Measurements from ENCODE around the gene EMP1.

EMP1 gene

DNA sequence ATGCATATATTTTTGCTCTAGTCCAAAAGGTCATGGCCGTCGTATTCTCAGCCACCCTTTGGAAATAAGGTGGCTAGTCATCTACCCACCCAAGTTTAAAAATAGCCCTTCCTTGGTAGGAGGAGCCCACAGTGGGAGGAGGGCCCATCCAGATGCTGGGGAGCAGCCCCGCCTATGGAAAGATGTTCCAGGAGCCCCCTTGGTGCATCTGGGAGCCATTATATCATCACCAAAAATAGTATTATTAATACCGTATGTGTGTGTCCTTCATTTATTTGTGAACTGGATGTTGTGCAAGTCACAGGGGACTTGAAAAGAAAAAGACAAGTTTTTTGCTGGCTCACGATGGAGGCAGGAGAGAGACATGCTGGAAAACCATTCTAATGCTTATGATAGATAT is 34.0 kb downstream of the EMP1 start:
- Histone ChIP-seq H3F3A (ENCODE audit: insufficient read depth, low read length) (no peaks in the 10 kb centered on the region), H4K20me1 (ENCODE audit: insufficient read depth, low read length) (no peaks in the 10 kb centered on the region), H3K9ac (ENCODE audit: low read length) (no peak overlapping the region)

GRCh38 chr12:13233830-13234641 is 37.5 kb downstream of the EMP1 start:
- no peaks in the 10 kb centered on the region for H3K36me3 ChIP-seq (ENCODE audit: insufficient read depth, low read length)
- no peak overlapping the region for H3K9ac ChIP-seq (ENCODE audit: low read length)
- H3K9me2 ChIP-seq (ENCODE audit: low read depth, low read length): no peaks in the 10 kb centered on the region
- H3K27ac ChIP-seq (ENCODE audit: low read depth, low read length, poor library complexity, severe bottlenecking): no peak overlapping the region
- H3K27me3 ChIP-seq (ENCODE audit: insufficient read depth, low read length): no peaks in the 10 kb centered on the region
- no peaks in the 10 kb centered on the region for H3K4me1 ChIP-seq (ENCODE audit: insufficient read depth, low read length, severe bottlenecking)
- no peaks in the 10 kb centered on the region for H3K79me2 ChIP-seq (ENCODE audit: insufficient read depth, low read length)
- no peaks in the 10 kb centered on the region for H3F3A ChIP-seq (ENCODE audit: insufficient read depth, low read length)
- no peak overlapping the region for H3K4me2 ChIP-seq (ENCODE audit: low read length)
- H3K4me3 ChIP-seq (ENCODE audit: low read depth, low read length, poor library complexity, severe bottlenecking): no peak overlapping the region
- TF ChIP-seq EZH2 (IDR thresholded peaks at IDR 0.05; ENCODE audit: borderline replicate concordance, low read length): no peak
- TF ChIP-seq, protein P1, sequence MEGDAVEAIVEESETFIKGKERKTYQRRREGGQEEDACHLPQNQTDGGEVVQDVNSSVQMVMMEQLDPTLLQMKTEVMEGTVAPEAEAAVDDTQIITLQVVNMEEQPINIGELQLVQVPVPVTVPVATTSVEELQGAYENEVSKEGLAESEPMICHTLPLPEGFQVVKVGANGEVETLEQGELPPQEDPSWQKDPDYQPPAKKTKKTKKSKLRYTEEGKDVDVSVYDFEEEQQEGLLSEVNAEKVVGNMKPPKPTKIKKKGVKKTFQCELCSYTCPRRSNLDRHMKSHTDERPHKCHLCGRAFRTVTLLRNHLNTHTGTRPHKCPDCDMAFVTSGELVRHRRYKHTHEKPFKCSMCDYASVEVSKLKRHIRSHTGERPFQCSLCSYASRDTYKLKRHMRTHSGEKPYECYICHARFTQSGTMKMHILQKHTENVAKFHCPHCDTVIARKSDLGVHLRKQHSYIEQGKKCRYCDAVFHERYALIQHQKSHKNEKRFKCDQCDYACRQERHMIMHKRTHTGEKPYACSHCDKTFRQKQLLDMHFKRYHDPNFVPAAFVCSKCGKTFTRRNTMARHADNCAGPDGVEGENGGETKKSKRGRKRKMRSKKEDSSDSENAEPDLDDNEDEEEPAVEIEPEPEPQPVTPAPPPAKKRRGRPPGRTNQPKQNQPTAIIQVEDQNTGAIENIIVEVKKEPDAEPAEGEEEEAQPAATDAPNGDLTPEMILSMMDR (IDR thresholded peaks at IDR 0.05; ENCODE audit: low read length): peak; percentile 79
- no peaks in the 10 kb centered on the region for H4K20me1 ChIP-seq (ENCODE audit: insufficient read depth, low read length)
- no peaks in the 10 kb centered on the region for H3K9me3 ChIP-seq (ENCODE audit: low read length)
- no peak overlapping the region for H2AFZ ChIP-seq (ENCODE audit: low read length)

More for the DNA sequence above, 34.0 kb downstream of the EMP1 start:
- H3K9me2 ChIP-seq (ENCODE audit: low read depth, low read length): no peaks in the 10 kb centered on the region
- TF ChIP-seq EZH2 (IDR thresholded peaks at IDR 0.05; ENCODE audit: borderline replicate concordance, low read length): no peak
- TF ChIP-seq, protein P1 (IDR thresholded peaks at IDR 0.05; ENCODE audit: low read length): no peak
- no peak overlapping the region for H3K4me3 ChIP-seq (ENCODE audit: low read depth, low read length, poor library complexity, severe bottlenecking)
- H3K27me3 ChIP-seq (ENCODE audit: insufficient read depth, low read length): no peaks in the 10 kb centered on the region
- H3K9me3 ChIP-seq (ENCODE audit: low read length): no peaks in the 10 kb centered on the region
- no peaks in the 10 kb centered on the region for H3K4me1 ChIP-seq (ENCODE audit: insufficient read depth, low read length, severe bottlenecking)
- H3K79me2 ChIP-seq (ENCODE audit: insufficient read depth, low read length): no peaks in the 10 kb centered on the region
- no peak overlapping the region for H3K27ac ChIP-seq (ENCODE audit: low read depth, low read length, poor library complexity, severe bottlenecking)
- H3K4me2 ChIP-seq (ENCODE audit: low read length): no peak overlapping the region
- no peaks in the 10 kb centered on the region for H3K36me3 ChIP-seq (ENCODE audit: insufficient read depth, low read length)
- no peak overlapping the region for H2AFZ ChIP-seq (ENCODE audit: low read length)

DNA sequence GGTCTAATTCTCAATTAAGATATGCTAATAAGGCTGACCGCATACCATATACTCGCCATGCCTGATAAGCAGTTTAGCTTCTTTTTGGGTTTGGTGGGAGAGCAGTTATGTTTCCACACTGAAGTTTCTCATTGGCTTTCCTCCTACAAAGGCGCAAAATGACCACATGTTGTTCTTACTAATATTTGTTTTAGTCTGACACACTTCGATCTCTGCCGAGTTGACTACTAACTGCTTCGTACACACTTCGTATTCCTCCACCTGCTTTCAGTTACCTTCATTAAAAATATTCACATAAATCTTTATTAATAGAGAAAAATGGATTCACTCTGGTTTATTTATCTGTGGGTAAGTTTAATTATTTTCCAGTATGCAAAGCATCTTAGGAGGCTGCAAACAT is 41.7 kb downstream of the EMP1 start:
- no peaks in the 10 kb centered on the region for H3K9me3 ChIP-seq (ENCODE audit: low read length)
- no peaks in the 10 kb centered on the region for H3F3A ChIP-seq (ENCODE audit: insufficient read depth, low read length)
- H3K9me2 ChIP-seq (ENCODE audit: low read depth, low read length): no peaks in the 10 kb centered on the region
- no peak overlapping the region for H3K9ac ChIP-seq (ENCODE audit: low read length)
- H3K4me3 ChIP-seq (ENCODE audit: low read depth, low read length, poor library complexity, severe bottlenecking): no peak overlapping the region
- H3K27me3 ChIP-seq (ENCODE audit: insufficient read depth, low read length): no peaks in the 10 kb centered on the region
- no peak overlapping the region for H2AFZ ChIP-seq (ENCODE audit: low read length)
- no peaks in the 10 kb centered on the region for H4K20me1 ChIP-seq (ENCODE audit: insufficient read depth, low read length)
- H3K27ac ChIP-seq (ENCODE audit: low read depth, low read length, poor library complexity, severe bottlenecking): no peak overlapping the region
- H3K4me2 ChIP-seq (ENCODE audit: low read length): no peak overlapping the region
- TF ChIP-seq EZH2 (IDR thresholded peaks at IDR 0.05; ENCODE audit: borderline replicate concordance, low read length): no peak
- TF ChIP-seq, protein P1 (IDR thresholded peaks at IDR 0.05; ENCODE audit: low read length): no peak
- H3K79me2 ChIP-seq (ENCODE audit: insufficient read depth, low read length): no peaks in the 10 kb centered on the region
- H3K4me1 ChIP-seq (ENCODE audit: insufficient read depth, low read length, severe bottlenecking): no peaks in the 10 kb centered on the region
- no peaks in the 10 kb centered on the region for H3K36me3 ChIP-seq (ENCODE audit: insufficient read depth, low read length)
